Neural progenitor cell (in vitro differentiated cells): Measurements from ENCODE around the gene CACHD1.
A peak's percentile ranks its signal among the peaks of the same experiment; 100 is the strongest.

Source experiments
- EZH2 ChIP-seq: fragments of 200-600 bp; sonication (generic); IDR thresholded peaks from 2 replicates; pipeline ENCODE4 v1.6.1; 2017; ENCODE audit warnings: antibody characterized with exemption, mild to moderate bottlenecking, moderate library complexity
- EZH2phosphoT487 ChIP-seq: fragments of 200-600 bp; sonication (generic); IDR thresholded peaks from 2 replicates; pipeline ENCODE4 v1.6.1; 2017; ENCODE audit warnings: antibody characterized with exemption
- TF ChIP-seq, protein P1 (sequence below): fragments of 200-600 bp; sonication (generic); IDR thresholded peaks from 2 replicates; pipeline ENCODE4 v1.5.1; 2017; ENCODE audit warnings: antibody characterized with exemption, mild to moderate bottlenecking

DNA sequence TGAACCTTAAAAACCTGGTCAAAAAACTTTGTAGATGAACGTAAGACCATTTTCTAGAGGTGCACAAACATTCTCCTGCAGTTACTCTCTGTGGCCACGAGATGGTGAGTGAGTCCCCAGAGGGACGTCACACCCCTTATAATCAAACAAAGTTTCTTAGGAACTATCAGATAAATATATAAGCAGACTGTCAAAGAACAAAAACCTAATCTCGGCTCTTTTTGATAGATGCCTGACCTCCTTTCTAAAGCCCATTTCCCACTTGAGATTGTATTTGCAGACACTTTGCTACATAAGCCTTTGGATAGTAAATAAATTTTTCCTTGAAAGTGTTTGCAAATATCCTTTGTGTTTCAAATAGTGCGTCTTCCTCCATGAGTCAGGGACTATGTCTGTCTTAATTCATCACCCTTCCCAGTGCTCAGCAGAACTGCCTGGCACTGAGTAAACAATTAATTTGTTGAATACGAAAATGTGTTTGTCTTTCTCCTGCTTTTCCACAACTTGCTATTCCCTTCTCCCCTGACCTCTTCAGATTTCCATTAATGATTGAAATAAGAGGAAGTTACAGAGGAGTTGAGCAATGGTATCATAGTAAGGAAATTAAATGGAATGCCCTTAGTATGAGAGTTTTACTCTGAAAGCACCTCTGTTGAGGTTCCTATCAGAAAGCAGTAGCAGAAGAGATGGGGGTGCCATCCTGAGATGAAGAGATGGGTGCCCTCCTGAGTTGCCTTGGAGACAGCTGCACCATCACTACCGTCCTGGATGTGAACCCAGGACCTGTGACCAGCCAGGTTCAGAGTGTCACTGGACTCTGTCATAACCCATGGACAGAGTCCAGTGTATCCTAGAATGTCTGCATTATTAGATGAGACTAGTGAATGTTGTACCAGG is 217.1 kb downstream of the CACHD1 start:
- TF ChIP-seq, protein P1, sequence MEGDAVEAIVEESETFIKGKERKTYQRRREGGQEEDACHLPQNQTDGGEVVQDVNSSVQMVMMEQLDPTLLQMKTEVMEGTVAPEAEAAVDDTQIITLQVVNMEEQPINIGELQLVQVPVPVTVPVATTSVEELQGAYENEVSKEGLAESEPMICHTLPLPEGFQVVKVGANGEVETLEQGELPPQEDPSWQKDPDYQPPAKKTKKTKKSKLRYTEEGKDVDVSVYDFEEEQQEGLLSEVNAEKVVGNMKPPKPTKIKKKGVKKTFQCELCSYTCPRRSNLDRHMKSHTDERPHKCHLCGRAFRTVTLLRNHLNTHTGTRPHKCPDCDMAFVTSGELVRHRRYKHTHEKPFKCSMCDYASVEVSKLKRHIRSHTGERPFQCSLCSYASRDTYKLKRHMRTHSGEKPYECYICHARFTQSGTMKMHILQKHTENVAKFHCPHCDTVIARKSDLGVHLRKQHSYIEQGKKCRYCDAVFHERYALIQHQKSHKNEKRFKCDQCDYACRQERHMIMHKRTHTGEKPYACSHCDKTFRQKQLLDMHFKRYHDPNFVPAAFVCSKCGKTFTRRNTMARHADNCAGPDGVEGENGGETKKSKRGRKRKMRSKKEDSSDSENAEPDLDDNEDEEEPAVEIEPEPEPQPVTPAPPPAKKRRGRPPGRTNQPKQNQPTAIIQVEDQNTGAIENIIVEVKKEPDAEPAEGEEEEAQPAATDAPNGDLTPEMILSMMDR = peak; percentile 73
- TF ChIP-seq EZH2 (no peak), EZH2phosphoT487 (no peak)
